Lower lobe of right lung (tissue), 2 donors: ENCODE measurements around the gene BCLAF3. TPM values are rescaled to one million over a fixed set of nuclear protein-coding genes. Genes with fewer than 3 reads are reported as not detected.

ENCODE experiments used
- ATAC-seq, 2 donors: fragments of 200-7000 bp; cut with Tn5 transposase; one replicate each; pipeline ENCODE4 v1.9.1; 2020 to 2022; ENCODE audit warnings: mild to moderate bottlenecking in 2 of 2, moderate library complexity in 2 of 2
- DNase-seq: peaks from one replicate; pipeline ENCODE4 v3.0.0-alpha.2; 2020
- H3K27ac ChIP-seq: fragments of 200-600 bp; one replicate; pipeline ENCODE4 v1.8.0; 2022
- H3K27me3 ChIP-seq: fragments of 200-600 bp; one replicate; pipeline ENCODE4 v1.8.0; 2022; ENCODE audit warnings: low read depth
- H3K36me3 ChIP-seq: fragments of 200-600 bp; one replicate; pipeline ENCODE4 v1.8.0; 2022; ENCODE audit warnings: mild to moderate bottlenecking
- H3K4me1 ChIP-seq: fragments of 200-600 bp; one replicate; pipeline ENCODE4 v1.8.0; 2022
- H3K4me3 ChIP-seq: fragments of 200-600 bp; one replicate; pipeline ENCODE4 v1.8.0; 2022; ENCODE audit warnings: mild to moderate bottlenecking
- H3K9me3 ChIP-seq: fragments of 200-600 bp; one replicate; pipeline ENCODE4 v1.8.0; 2022
- intact Hi-C: fragments of 100-400 bp; cut with DNase I; formaldehyde crosslinking; loops from one replicate; pipeline ENCODE4 v1.11.0; 2022
- total RNA-seq: library from RNA; stranded (reverse); fragmentation: NEBNext Ultra II Directional; extraction: Animal tissue kit (Norgen Biotek cat#: 25700); gene quantifications from one replicate; pipeline ENCODE4 v1.2.1, GENCODE V29; 2021
- TF ChIP-seq, protein P1 (sequence below): fragments of 200-600 bp; IDR thresholded peaks from one replicate; pipeline ENCODE4 v1.8.0; 2022; ENCODE audit warnings: antibody characterized with exemption, mild to moderate bottlenecking
- donor health status: DM: no; HTN: yes; CAD: no; lungs with severe emphysema.

BCLAF3 gene
- total RNA-seq, 1 donor from 2014 or later: 13.1 TPM

DNA sequence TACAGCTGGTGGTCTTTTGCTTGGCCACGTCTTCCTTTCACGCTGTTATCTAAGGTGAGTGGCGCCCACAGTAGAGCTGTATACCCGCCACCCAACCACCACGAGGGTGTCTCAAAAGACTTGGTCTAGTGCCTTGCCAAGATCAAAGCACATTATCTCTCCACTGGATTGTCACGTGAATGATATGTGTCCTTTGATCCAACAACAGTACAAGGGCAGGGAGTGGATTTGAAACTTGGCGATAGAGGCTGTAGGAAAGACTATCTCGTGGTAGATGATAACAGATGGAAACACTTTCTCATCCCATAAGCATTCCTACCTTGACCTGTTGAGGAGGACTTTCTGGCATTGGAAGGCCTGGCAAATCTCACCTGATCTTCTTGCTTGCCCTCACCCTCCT, 37.7 kb upstream of the BCLAF3 start:
- Histone ChIP-seq H3K9me3 (no peaks in the 10 kb centered on the region), H3K4me3 (no peak overlapping the region), H3K27ac (no peak overlapping the region), H3K4me1 (no peaks in the 10 kb centered on the region), H3K27me3 (no peaks in the 10 kb centered on the region), H3K36me3 (no peaks in the 10 kb centered on the region)
- no peak for DNase-seq
- intact Hi-C loops: no loop called here
- ATAC-seq: no peak
- TF ChIP-seq, protein P1, sequence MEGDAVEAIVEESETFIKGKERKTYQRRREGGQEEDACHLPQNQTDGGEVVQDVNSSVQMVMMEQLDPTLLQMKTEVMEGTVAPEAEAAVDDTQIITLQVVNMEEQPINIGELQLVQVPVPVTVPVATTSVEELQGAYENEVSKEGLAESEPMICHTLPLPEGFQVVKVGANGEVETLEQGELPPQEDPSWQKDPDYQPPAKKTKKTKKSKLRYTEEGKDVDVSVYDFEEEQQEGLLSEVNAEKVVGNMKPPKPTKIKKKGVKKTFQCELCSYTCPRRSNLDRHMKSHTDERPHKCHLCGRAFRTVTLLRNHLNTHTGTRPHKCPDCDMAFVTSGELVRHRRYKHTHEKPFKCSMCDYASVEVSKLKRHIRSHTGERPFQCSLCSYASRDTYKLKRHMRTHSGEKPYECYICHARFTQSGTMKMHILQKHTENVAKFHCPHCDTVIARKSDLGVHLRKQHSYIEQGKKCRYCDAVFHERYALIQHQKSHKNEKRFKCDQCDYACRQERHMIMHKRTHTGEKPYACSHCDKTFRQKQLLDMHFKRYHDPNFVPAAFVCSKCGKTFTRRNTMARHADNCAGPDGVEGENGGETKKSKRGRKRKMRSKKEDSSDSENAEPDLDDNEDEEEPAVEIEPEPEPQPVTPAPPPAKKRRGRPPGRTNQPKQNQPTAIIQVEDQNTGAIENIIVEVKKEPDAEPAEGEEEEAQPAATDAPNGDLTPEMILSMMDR: no peak

GRCh38 chrX:20026278-20026677, 35.4 kb upstream of the BCLAF3 start:
- Histone ChIP-seq H3K27ac (no peak overlapping the region), H3K4me1 (no peaks in the 10 kb centered on the region), H3K27me3 (no peaks in the 10 kb centered on the region), H3K4me3 (no peak overlapping the region), H3K36me3 (no peaks in the 10 kb centered on the region), H3K9me3 (no peaks in the 10 kb centered on the region)
- TF ChIP-seq, protein P1: no peak
- ATAC-seq: no peak
- DNase-seq: no peak
- intact Hi-C loops: no loop called here

DNA sequence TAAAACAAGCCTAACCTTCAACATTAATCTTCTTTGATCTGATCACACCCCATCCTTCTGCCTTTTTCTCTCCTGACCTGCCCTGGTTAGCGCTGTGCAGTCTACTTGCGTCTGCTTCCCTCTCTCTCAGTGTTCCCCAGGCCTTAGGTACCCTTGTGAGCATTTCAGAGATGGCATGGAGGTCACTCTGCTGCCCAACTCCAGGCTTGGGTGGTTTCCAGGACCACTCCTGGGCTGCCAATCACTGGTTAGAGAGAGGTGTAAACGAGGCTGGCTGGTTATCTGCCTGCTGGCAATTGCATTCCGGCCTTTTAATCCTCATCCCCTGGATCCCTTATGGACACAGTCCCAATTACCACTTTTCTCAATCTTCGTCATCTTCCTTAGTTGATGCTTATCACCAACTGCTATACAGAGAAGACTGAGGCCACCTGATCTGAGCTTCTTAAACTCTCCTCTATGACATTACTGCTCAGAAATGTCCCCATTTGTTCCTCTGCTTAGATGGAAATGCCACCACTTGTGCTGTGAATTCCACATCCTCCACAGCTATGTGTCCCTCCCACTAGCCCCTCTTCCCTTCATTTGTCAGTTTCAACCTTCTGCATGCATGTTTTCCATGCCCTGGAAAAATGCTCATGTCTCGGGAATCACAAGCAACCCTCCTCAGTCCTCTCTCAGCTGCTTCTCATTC, 29.0 kb upstream of the BCLAF3 start:
- Histone ChIP-seq H3K9me3 (no peaks in the 10 kb centered on the region), H3K27me3 (no peaks in the 10 kb centered on the region), H3K4me1 (no peaks in the 10 kb centered on the region), H3K27ac (no peak overlapping the region), H3K4me3 (no peak overlapping the region), H3K36me3 (no peaks in the 10 kb centered on the region)
- TF ChIP-seq, protein P1: no peak
- ATAC-seq: no peak
- no peak for DNase-seq
- intact Hi-C loops: no loop called here

- TF ChIP-seq, protein P1: no peak
- no peak overlapping the region for H3K4me3 ChIP-seq
- no peak for ATAC-seq
- H3K9me3 ChIP-seq: no peaks in the 10 kb centered on the region
- intact Hi-C loops: no loop called here
- DNase-seq: no peak
- H3K27ac ChIP-seq: no peak overlapping the region
- H3K36me3 ChIP-seq: no peaks in the 10 kb centered on the region
- H3K27me3 ChIP-seq: no peaks in the 10 kb centered on the region
- H3K4me1 ChIP-seq: no peaks in the 10 kb centered on the region
Observed at GRCh38 chrX:20016616-20016945, 25.7 kb upstream of the BCLAF3 start.

- TF ChIP-seq, protein P1: no peak
- no peaks in the 10 kb centered on the region for H3K4me1 ChIP-seq
- intact Hi-C loops: no loop called here
- H3K9me3 ChIP-seq: no peaks in the 10 kb centered on the region
- DNase-seq (no peak), ATAC-seq (no peak)
- no peak overlapping the region for H3K27ac ChIP-seq
- H3K4me3 ChIP-seq: no peak overlapping the region
- no peaks in the 10 kb centered on the region for H3K27me3 ChIP-seq
- no peaks in the 10 kb centered on the region for H3K36me3 ChIP-seq
Observed at GRCh38 chrX:20015945-20016615, 25.2 kb upstream of the BCLAF3 start.
